Colon (tissue), 2 donors: Measurements from ENCODE around the gene SNAPC5.

Experiments used
- FAIRE-seq: peaks from 2 replicates; lab custom pipeline; 2012; peaks lifted over from hg19 to GRCh38; lab: Jason Lieb, UNC
- donor health status: control.
- donor health status: control.

SNAPC5 gene

GRCh38 chr15:66454143-66454542 is 43.4 kb downstream of the SNAPC5 start:
- no peak for FAIRE-seq

GRCh38 chr15:66452971-66453580 is 44.5 kb downstream of the SNAPC5 start:
- FAIRE-seq, result no peak

GRCh38 chr15:66452420-66452819 is 45.1 kb downstream of the SNAPC5 start:
- no peak for FAIRE-seq
